HG03060 (cell line): ENCODE results near the gene BCL11A.

Source experiments
- ATAC-seq: cut with Tn5 transposase; IDR thresholded peaks from one replicate; pipeline ENCODE4 v1.9.1; 2021; ENCODE audit warnings: low read depth, moderate number of reproducible peaks; ENCODE audit not compliant: unreplicated experiment

The BCL11A gene

GRCh38 chr2:60529136-60529784 is 24.2 kb downstream of the BCL11A start:
- ATAC-seq = no peak

- ATAC-seq = no peak
Measured at GRCh38 chr2:60528281-60529020, 25.0 kb downstream of the BCL11A start.

- no peak for ATAC-seq
Measured at GRCh38 chr2:60527762-60528161, 25.7 kb downstream of the BCL11A start.

GRCh38 chr2:60526623-60527022 is 26.8 kb downstream of the BCL11A start:
- no peak for ATAC-seq

- ATAC-seq = no peak
Measured at GRCh38 chr2:60525899-60526298, 27.6 kb downstream of the BCL11A start.

- no peak for ATAC-seq
Measured at GRCh38 chr2:60524874-60525273, 28.6 kb downstream of the BCL11A start.

- ATAC-seq = no peak
Measured at GRCh38 chr2:60523963-60524362, 29.5 kb downstream of the BCL11A start.

GRCh38 chr2:60522462-60522861 is 31.0 kb downstream of the BCL11A start:
- no peak for ATAC-seq

- ATAC-seq = no peak
Measured at GRCh38 chr2:60521626-60522025, 31.8 kb downstream of the BCL11A start.

- no peak for ATAC-seq
Measured at GRCh38 chr2:60520917-60521539, 32.4 kb downstream of the BCL11A start.

GRCh38 chr2:60520151-60520876 is 33.1 kb downstream of the BCL11A start:
- no peak for ATAC-seq

- ATAC-seq = no peak
Measured at GRCh38 chr2:60519231-60519863, 34.1 kb downstream of the BCL11A start.

- no peak for ATAC-seq
Measured at GRCh38 chr2:60518567-60518966, 34.9 kb downstream of the BCL11A start.

GRCh38 chr2:60517446-60517845 is 36.0 kb downstream of the BCL11A start:
- ATAC-seq = no peak

GRCh38 chr2:60516826-60517225 is 36.6 kb downstream of the BCL11A start:
- ATAC-seq = no peak

GRCh38 chr2:60516383-60516811 is 37.1 kb downstream of the BCL11A start:
- ATAC-seq = no peak

- peak; percentile 94 for ATAC-seq
Measured at GRCh38 chr2:60515721-60516226, 37.7 kb downstream of the BCL11A start.

- no peak for ATAC-seq
Measured at GRCh38 chr2:60513996-60514395, 39.5 kb downstream of the BCL11A start.

- ATAC-seq = no peak
Measured at GRCh38 chr2:60513191-60513590, 40.3 kb downstream of the BCL11A start.

- ATAC-seq = no peak
Measured at GRCh38 chr2:60512641-60513040, 40.8 kb downstream of the BCL11A start.
